ENCODE results near the gene LGALS13.
A peak's percentile ranks its signal among the peaks of the same experiment; 100 is the strongest.

The LGALS13 gene

DNA sequence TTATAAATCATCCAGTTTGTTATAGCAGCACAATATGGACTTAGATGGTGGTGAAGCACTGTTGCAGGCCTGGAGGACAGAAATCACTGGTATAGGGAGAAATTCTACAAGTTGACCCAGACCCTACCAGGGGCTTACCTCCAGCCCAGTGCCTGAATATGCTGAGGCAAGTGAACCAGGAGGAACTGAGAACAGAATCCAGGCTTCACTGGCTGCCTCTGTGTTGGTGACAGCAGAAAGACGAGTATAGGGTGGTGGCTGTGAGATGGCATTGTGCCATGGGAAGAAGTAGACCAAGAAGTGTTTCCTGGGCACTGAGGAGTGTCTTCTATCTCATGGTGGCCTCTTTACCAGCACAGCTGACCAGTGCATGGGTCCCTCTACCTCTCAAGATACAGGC, 46.4 kb upstream of the LGALS13 start:
- H4K20me1 ChIP-seq (ENCODE audit: insufficient read depth, low read length, poor library complexity, severe bottlenecking), result no peaks in the 10 kb centered on the region
- H3K36me3 ChIP-seq (ENCODE audit: insufficient read depth, low read length), result no peaks in the 10 kb centered on the region
- no peaks in the 10 kb centered on the region for H3K9me2 ChIP-seq (replicated peaks; ENCODE audit: low read depth, low read length)
- H3K4me2 ChIP-seq (ENCODE audit: low read depth, low read length, poor library complexity, severe bottlenecking), result no peak overlapping the region
- no peak for TF ChIP-seq EZH2phosphoT487 (IDR thresholded peaks at IDR 0.05; ENCODE audit: borderline replicate concordance)
- TF ChIP-seq, protein P1, sequence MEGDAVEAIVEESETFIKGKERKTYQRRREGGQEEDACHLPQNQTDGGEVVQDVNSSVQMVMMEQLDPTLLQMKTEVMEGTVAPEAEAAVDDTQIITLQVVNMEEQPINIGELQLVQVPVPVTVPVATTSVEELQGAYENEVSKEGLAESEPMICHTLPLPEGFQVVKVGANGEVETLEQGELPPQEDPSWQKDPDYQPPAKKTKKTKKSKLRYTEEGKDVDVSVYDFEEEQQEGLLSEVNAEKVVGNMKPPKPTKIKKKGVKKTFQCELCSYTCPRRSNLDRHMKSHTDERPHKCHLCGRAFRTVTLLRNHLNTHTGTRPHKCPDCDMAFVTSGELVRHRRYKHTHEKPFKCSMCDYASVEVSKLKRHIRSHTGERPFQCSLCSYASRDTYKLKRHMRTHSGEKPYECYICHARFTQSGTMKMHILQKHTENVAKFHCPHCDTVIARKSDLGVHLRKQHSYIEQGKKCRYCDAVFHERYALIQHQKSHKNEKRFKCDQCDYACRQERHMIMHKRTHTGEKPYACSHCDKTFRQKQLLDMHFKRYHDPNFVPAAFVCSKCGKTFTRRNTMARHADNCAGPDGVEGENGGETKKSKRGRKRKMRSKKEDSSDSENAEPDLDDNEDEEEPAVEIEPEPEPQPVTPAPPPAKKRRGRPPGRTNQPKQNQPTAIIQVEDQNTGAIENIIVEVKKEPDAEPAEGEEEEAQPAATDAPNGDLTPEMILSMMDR (conservative IDR thresholded peaks at IDR 0.05; ENCODE audit: low read length), result no peak
- no peak overlapping the region for H3K9ac ChIP-seq (ENCODE audit: low read depth, low read length, poor library complexity, severe bottlenecking)
- no peaks in the 10 kb centered on the region for H3K79me2 ChIP-seq (ENCODE audit: insufficient read depth, low read length)
- H2AFZ ChIP-seq (ENCODE audit: low read length), result no peak overlapping the region
- H3F3A ChIP-seq (ENCODE audit: low read depth), result no peaks in the 10 kb centered on the region
- H3K9me3 ChIP-seq (ENCODE audit: insufficient read depth, low read depth, low read length), result no peaks in the 10 kb centered on the region
- H3K27me3 ChIP-seq (ENCODE audit: insufficient read depth, low read length, poor library complexity, severe bottlenecking), result no peaks in the 10 kb centered on the region
- H3K4me3 ChIP-seq (ENCODE audit: low read length, poor library complexity, severe bottlenecking), result no peak overlapping the region
- H3K4me1 ChIP-seq (ENCODE audit: insufficient read depth, low read length, poor library complexity, severe bottlenecking), result peaks cover 8% of the 10 kb centered on the region

DNA sequence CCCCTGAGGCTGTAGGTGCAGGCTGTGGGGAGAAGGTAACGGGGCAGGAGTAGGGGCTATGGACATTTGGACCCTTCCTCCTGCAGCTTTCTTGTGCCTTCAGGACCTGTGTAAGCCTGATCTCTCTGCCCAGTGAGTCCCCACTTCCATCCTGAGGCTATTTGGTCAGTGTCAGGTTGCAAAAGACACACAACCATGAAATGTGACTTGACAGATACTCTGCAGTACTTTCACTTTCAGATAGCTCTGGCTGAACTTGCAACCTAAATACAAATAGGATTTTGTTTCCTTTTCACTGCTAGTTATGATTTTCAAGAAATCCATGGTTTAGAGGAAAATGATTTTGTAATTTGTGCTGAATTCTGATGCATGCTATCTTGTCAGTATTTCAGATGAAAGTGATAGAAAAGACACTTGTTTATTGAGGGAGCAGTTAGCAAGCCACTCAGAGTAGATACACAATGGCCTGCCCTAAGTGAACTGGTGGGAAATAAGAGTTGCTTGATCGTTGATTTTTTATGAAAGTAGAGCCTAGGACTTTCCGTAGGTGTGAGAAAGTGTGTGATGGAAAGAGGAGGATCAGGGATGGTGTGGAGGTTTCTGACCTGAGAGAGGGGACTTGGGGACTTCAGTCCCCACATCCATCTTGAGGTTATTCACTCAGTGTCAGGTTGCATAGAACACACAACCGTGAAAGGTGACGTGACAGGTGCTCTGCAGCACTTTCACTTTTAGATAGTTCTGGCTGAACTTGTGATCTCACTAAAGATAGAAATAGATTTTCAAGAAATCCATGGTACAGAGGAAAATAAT, 44.3 kb upstream of the LGALS13 start:
- Histone ChIP-seq H3K27me3 (ENCODE audit: insufficient read depth, low read length, poor library complexity, severe bottlenecking) (no peaks in the 10 kb centered on the region), H3K4me3 (ENCODE audit: low read length, poor library complexity, severe bottlenecking) (peak overlapping the region; percentile 51), H3K4me1 (ENCODE audit: insufficient read depth, low read length, poor library complexity, severe bottlenecking) (peaks cover 8% of the 10 kb centered on the region), H3K79me2 (ENCODE audit: insufficient read depth, low read length) (no peaks in the 10 kb centered on the region), H3K9ac (ENCODE audit: low read depth, low read length, poor library complexity, severe bottlenecking) (peak overlapping the region; percentile 19), H3K36me3 (ENCODE audit: insufficient read depth, low read length) (no peaks in the 10 kb centered on the region), H3K9me3 (ENCODE audit: insufficient read depth, low read depth, low read length) (no peaks in the 10 kb centered on the region), H3K9me2 (replicated peaks; ENCODE audit: low read depth, low read length) (no peaks in the 10 kb centered on the region), H3F3A (ENCODE audit: low read depth) (no peaks in the 10 kb centered on the region), H4K20me1 (ENCODE audit: insufficient read depth, low read length, poor library complexity, severe bottlenecking) (no peaks in the 10 kb centered on the region), H3K4me2 (ENCODE audit: low read depth, low read length, poor library complexity, severe bottlenecking) (peak overlapping the region; percentile 72), H2AFZ (ENCODE audit: low read length) (peak overlapping the region; percentile 77)
- TF ChIP-seq, protein P1 (conservative IDR thresholded peaks at IDR 0.05; ENCODE audit: low read length), result no peak
- no peak for TF ChIP-seq EZH2phosphoT487 (IDR thresholded peaks at IDR 0.05; ENCODE audit: borderline replicate concordance)

DNA sequence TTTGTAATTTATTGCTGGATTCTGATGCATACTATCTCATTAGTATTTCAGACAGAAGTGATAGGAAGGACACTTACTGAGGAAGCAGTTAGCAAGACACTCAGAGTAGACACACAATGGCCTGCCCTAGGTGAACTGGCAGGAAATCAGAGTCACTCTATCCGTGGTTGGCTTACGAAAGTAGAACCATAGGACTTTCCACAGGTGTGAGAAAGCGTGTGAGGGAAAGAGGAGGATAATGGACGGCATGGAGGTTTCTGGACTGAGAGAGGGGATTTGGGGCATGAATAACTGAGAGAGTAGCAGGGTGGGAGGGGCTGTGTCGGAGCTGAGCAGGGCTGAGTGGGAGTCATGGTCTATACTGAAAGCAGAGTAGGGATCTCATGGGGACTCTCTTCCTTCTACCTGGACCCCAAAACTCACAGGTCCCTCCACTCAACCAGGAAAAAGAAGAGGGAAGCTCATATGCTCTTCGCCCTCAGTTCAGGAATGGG, 43.7 kb upstream of the LGALS13 start:
- Histone ChIP-seq H3K9me3 (ENCODE audit: insufficient read depth, low read depth, low read length) (no peaks in the 10 kb centered on the region), H3K4me1 (ENCODE audit: insufficient read depth, low read length, poor library complexity, severe bottlenecking) (peaks cover 8% of the 10 kb centered on the region), H3K27me3 (ENCODE audit: insufficient read depth, low read length, poor library complexity, severe bottlenecking) (no peaks in the 10 kb centered on the region), H3K9ac (ENCODE audit: low read depth, low read length, poor library complexity, severe bottlenecking) (no peak overlapping the region), H3K4me3 (ENCODE audit: low read length, poor library complexity, severe bottlenecking) (peak overlapping the region; percentile 51), H3K9me2 (replicated peaks; ENCODE audit: low read depth, low read length) (no peaks in the 10 kb centered on the region), H3K36me3 (ENCODE audit: insufficient read depth, low read length) (no peaks in the 10 kb centered on the region), H3F3A (ENCODE audit: low read depth) (no peaks in the 10 kb centered on the region), H3K4me2 (ENCODE audit: low read depth, low read length, poor library complexity, severe bottlenecking) (peak overlapping the region; percentile 72), H3K79me2 (ENCODE audit: insufficient read depth, low read length) (no peaks in the 10 kb centered on the region), H2AFZ (ENCODE audit: low read length) (peak overlapping the region; percentile 77; the same call in 1 of the 2 replicates), H4K20me1 (ENCODE audit: insufficient read depth, low read length, poor library complexity, severe bottlenecking) (no peaks in the 10 kb centered on the region)
- TF ChIP-seq, protein P1 (conservative IDR thresholded peaks at IDR 0.05; ENCODE audit: low read length), result no peak
- TF ChIP-seq EZH2phosphoT487 (IDR thresholded peaks at IDR 0.05; ENCODE audit: borderline replicate concordance), result no peak
